HepG2 (cell line): ENCODE measurements around the gene CD302. TPM values are rescaled to one million over a fixed set of nuclear protein-coding genes. Genes with fewer than 3 reads are reported as not detected.

Experiments used
- DMTF1 ChIP-seq: sonication (generic); formaldehyde crosslinking; IDR thresholded peaks from 2 replicates; pipeline ENCODE4 v1.4.0; 2020; ENCODE audit warnings: mild to moderate bottlenecking, missing genetic modification reagents
- HMGXB3 ChIP-seq: sonication (generic); formaldehyde crosslinking; IDR thresholded peaks from 2 replicates; pipeline ENCODE4 v1.4.0; 2020; ENCODE audit warnings: missing genetic modification reagents, borderline replicate concordance
- HNF1A ChIP-seq, 2 experiments: sonication (generic) in 1 of 2; formaldehyde crosslinking in 1 of 2; IDR thresholded peaks; 2 replicates each; pipeline versions ENCODE4 v1.4.0 to v1.6.1; 2016 to 2020; ENCODE audit warnings: borderline replicate concordance in 1 of 2, low read depth in 1 of 2, mild to moderate bottlenecking in 1 of 2, missing genetic modification reagents in 1 of 2
- SALL1 ChIP-seq: sonication (generic); formaldehyde crosslinking; IDR thresholded peaks from 2 replicates; pipeline ENCODE4 v1.8.0; 2022; ENCODE audit warnings: mild to moderate bottlenecking, missing genetic modification reagents
- THAP9 ChIP-seq: sonication (generic); formaldehyde crosslinking; IDR thresholded peaks from 2 replicates; pipeline ENCODE4; 2020; ENCODE audit warnings: missing genetic modification reagents, mild to moderate bottlenecking, borderline replicate concordance
- ZBTB14 ChIP-seq: sonication (generic); formaldehyde crosslinking; IDR thresholded peaks from 2 replicates; pipeline ENCODE4 v1.4.0; 2020; ENCODE audit warnings: missing genetic modification reagents
- ZNF414 ChIP-seq: sonication (generic); formaldehyde crosslinking; IDR thresholded peaks from 2 replicates; pipeline ENCODE4 v1.5.0; 2020; ENCODE audit warnings: missing genetic modification reagents
- ZNF431 ChIP-seq: sonication (generic); formaldehyde crosslinking; IDR thresholded peaks from 2 replicates; pipeline ENCODE4 v1.9.0; 2022; ENCODE audit warnings: missing genetic modification reagents, low read depth, mild to moderate bottlenecking, borderline replicate concordance
- ZNF713 ChIP-seq: sonication (generic); formaldehyde crosslinking; IDR thresholded peaks from 2 replicates; pipeline ENCODE4 v1.4.0; 2020; ENCODE audit warnings: mild to moderate bottlenecking, missing genetic modification reagents
- polyA plus RNA-seq, 8 experiments: library from polyadenylated mRNA; depleted of rRNA in 3 of 8; stranded (reverse) in 7 of 8; unstranded in 1 of 8; fragments of >200 nt; fragmentation: Illumina TruSeq in 4 of 8; extraction: Trizol in 4 of 8; gene quantifications; 2 replicates each; pipeline versions ENCODE4 v1.2.1 to v1.2.3, GENCODE V29; 2011 to 2016; ENCODE audit warnings: low read depth in 4 of 8, missing spikeins in 1 of 8, mixed read lengths in 1 of 8; ENCODE audit not compliant: insufficient read depth in 1 of 8
- total RNA-seq, 5 experiments: library from RNA; depleted of rRNA; stranded (reverse); fragments of >200 nt; fragmentation: Illumina TruSeq; extraction: Trizol; gene quantifications; 2 replicates each; pipeline ENCODE4 v1.2.3, GENCODE V29; 2016; ENCODE audit warnings: low read depth in 1 of 5

Gene CD302
- total and polyA plus RNA-seq, 2 of the 13 experiments (the other 11 are each of a cell fraction or from before 2014, with no cell fraction given): 8.0 to 15.6 TPM

GRCh38 chr2:159797543-159798375 lies at the start of gene CD302 (continued):
- TF ChIP-seq HNF1A (IDR thresholded peaks at IDR 0.05; ENCODE audit: low read depth): no peak
- TF ChIP-seq HNF1A (CRISPR knock-in tag; IDR thresholded peaks at IDR 0.05; ENCODE audit: borderline replicate concordance): no peak; the same call in 1 of the 2 replicates
- no peak for TF ChIP-seq DMTF1
- TF ChIP-seq ZNF713 (CRISPR knock-in tag): no peak
- peak; percentile 73; the same call in 1 of the 2 replicates for TF ChIP-seq HMGXB3
- peak; percentile 86; the same call in 1 of the 2 replicates for TF ChIP-seq THAP9 (CRISPR knock-in tag)
- peak; percentile 73; the same call in 1 of the 2 replicates for TF ChIP-seq ZNF414 (CRISPR knock-in tag)
- peak; percentile 94 for TF ChIP-seq SALL1 (CRISPR knock-in tag)
- peak; percentile 57 for TF ChIP-seq ZBTB14 (CRISPR knock-in tag)
- peak; percentile 80; the same call in 1 of the 2 replicates for TF ChIP-seq ZNF431
